CD14-positive monocyte (primary cell): ENCODE data around the gene KBTBD12. TPM values are rescaled to one million over a fixed set of nuclear protein-coding genes. Genes with fewer than 3 reads are reported as not detected.

Experiments used
- DNase-seq, 3 donors: peaks; one replicate each; pipeline ENCODE4 v3.0.0-alpha.2; 2011 to 2022
- H2AFZ ChIP-seq: 2 replicates; pipeline ENCODE4 v1.6.0; 2012; ENCODE audit warnings: mild to moderate bottlenecking, low read depth, low read length, inconsistent platforms; ENCODE audit not compliant: insufficient read depth, poor library complexity, severe bottlenecking
- H3K27ac ChIP-seq, 2 donors: 1 replicate in 1 of 2; 2 replicates in 1 of 2; pipeline ENCODE4 v1.5.1; 2012 to 2013; ENCODE audit warnings: low read length in 2 of 2, control low read depth in 1 of 2, inconsistent platforms in 1 of 2, low read depth in 1 of 2, mild to moderate bottlenecking in 1 of 2
- H3K27me3 ChIP-seq, 2 donors: one replicate each; pipeline versions ENCODE4 v1.6.0 to v1.6.1; 2011 to 2013; ENCODE audit warnings: low read length in 2 of 2; ENCODE audit not compliant: control insufficient read depth in 2 of 2, insufficient read depth in 2 of 2
- H3K36me3 ChIP-seq, 2 donors: replicated peaks in 1 of 2; 1 replicate in 1 of 2; 2 replicates in 1 of 2; pipeline versions ENCODE4 v1.5.1 to v1.6.1; 2012 to 2013; ENCODE audit warnings: low read length in 2 of 2, control low read depth in 1 of 2, inconsistent platforms in 1 of 2, mild to moderate bottlenecking in 1 of 2; ENCODE audit not compliant: insufficient read depth in 2 of 2, control insufficient read depth in 1 of 2
- H3K4me1 ChIP-seq, 2 donors: 1 replicate in 1 of 2; 2 replicates in 1 of 2; pipeline versions ENCODE4 v1.5.1 to v1.6.1; 2012 to 2013; ENCODE audit warnings: low read length in 2 of 2, control low read depth in 1 of 2, inconsistent platforms in 1 of 2, mild to moderate bottlenecking in 1 of 2, moderate library complexity in 1 of 2; ENCODE audit not compliant: insufficient read depth in 2 of 2, control insufficient read depth in 1 of 2
- H3K4me2 ChIP-seq: replicated peaks from 2 replicates; pipeline ENCODE3; 2012; ENCODE audit warnings: low read length, moderate library complexity, mild to moderate bottlenecking; ENCODE audit not compliant: poor library complexity, severe bottlenecking; ENCODE audit errors: extremely low read depth
- H3K4me3 ChIP-seq, 3 experiments: fragments of 200-600 bp in 1 of 3; sonication (generic) in 1 of 3; replicated peaks in 1 of 3; 1 replicate in 2 of 3; 2 replicates in 1 of 3; pipeline ENCODE4 v1.5.1; 2011 to 2013; ENCODE audit warnings: low read length in 3 of 3, mild to moderate bottlenecking in 3 of 3, control low read depth in 2 of 3, low read depth in 2 of 3, inconsistent platforms in 1 of 3, moderate library complexity in 1 of 3
- H3K79me2 ChIP-seq: 2 replicates; pipeline ENCODE4 v1.6.0; 2012; ENCODE audit warnings: mild to moderate bottlenecking, control low read depth, inconsistent platforms, low read length, moderate library complexity; ENCODE audit not compliant: insufficient read depth
- H3K9ac ChIP-seq: 2 replicates; pipeline ENCODE4 v1.6.0; 2017; ENCODE audit warnings: low read length, mild to moderate bottlenecking; ENCODE audit not compliant: insufficient read depth, poor library complexity, severe bottlenecking
- H3K9me3 ChIP-seq, 2 donors: replicated peaks in 1 of 2; 1 replicate in 1 of 2; 2 replicates in 1 of 2; pipeline versions ENCODE4 v1.5.1 to v1.6.1; 2012 to 2013; ENCODE audit warnings: low read length in 2 of 2, control low read depth in 1 of 2; ENCODE audit not compliant: control insufficient read depth in 1 of 2, insufficient read depth in 1 of 2
- H4K20me1 ChIP-seq: 2 replicates; pipeline ENCODE4 v1.6.0; 2012; ENCODE audit warnings: mild to moderate bottlenecking, low read length, control low read depth, moderate library complexity; ENCODE audit not compliant: insufficient read depth
- H3K27ac Mint-ChIP-seq, 7 donors: one replicate each; pipeline ENCODE4 v1.8.0; 2020; ENCODE audit warnings: mild to moderate bottlenecking in 7 of 7, mixed read lengths in 7 of 7, moderate library complexity in 6 of 7, inconsistent platforms in 2 of 7
- H3K27me3 Mint-ChIP-seq, 3 donors: one replicate each; pipeline ENCODE4 v1.8.0; 2021 to 2022; ENCODE audit warnings: low read depth in 3 of 3, mild to moderate bottlenecking in 3 of 3, mixed read lengths in 3 of 3, moderate library complexity in 3 of 3, inconsistent platforms in 1 of 3
- H3K36me3 Mint-ChIP-seq, 2 donors: one replicate each; pipeline ENCODE4 v1.8.0; 2020; ENCODE audit warnings: mixed read lengths in 2 of 2, inconsistent platforms in 1 of 2, mild to moderate bottlenecking in 1 of 2
- H3K4me1 Mint-ChIP-seq: one replicate; pipeline ENCODE4 v1.8.0; 2020; ENCODE audit warnings: mild to moderate bottlenecking, mixed read lengths
- H3K4me3 Mint-ChIP-seq, 2 donors: one replicate each; pipeline ENCODE4 v1.8.0; 2020; ENCODE audit warnings: mild to moderate bottlenecking in 2 of 2, mixed read lengths in 2 of 2, moderate library complexity in 1 of 2
- H3K9me3 Mint-ChIP-seq, 7 donors: one replicate each; pipeline ENCODE4 v1.8.0; 2020 to 2022; ENCODE audit warnings: mixed read lengths in 7 of 7, mild to moderate bottlenecking in 6 of 7, moderate library complexity in 6 of 7, inconsistent platforms in 2 of 7
- CTCF ChIP-seq: fragments of 200-600 bp; IDR thresholded peaks from one replicate; pipeline ENCODE4 v1.8.0; 2022; ENCODE audit warnings: antibody characterized with exemption, mild to moderate bottlenecking
- WGBS: methylation state at CpG from one replicate; pipeline ENCODE4 v1.1.5; 2013; ENCODE audit warnings: missing lambda C conversion rate; ENCODE audit not compliant: insufficient coverage; 5-methylcytosine and 5-hydroxymethylcytosine counted together
- intact Hi-C, 2 donors: fragments of 100-400 bp; cut with micrococcal nuclease; formaldehyde crosslinking; loops; one replicate each; pipeline versions ENCODE4 v1.15.0 to v1.15.1; 2023
- polyA plus RNA-seq, 3 donors: library from polyadenylated mRNA; depleted of rRNA in 1 of 3; unstranded in 2 of 3; stranded (reverse) in 1 of 3; fragments of 300-500 nt in 2 of 3; fragments of >200 nt in 1 of 3; fragmentation: Illumina TruSeq in 2 of 3; gene quantifications; 1 replicate in 2 of 3; 2 replicates in 1 of 3; pipeline ENCODE4 v1.2.3, GENCODE V29; 2012 to 2021

KBTBD12 gene
- polyA plus RNA-seq, 3 donors = not detected

- H3K27ac Mint-ChIP-seq = no peak overlapping the region
- Histone ChIP-seq H3K4me1 (no peaks in the 10 kb centered on the region), H3K36me3 (no peaks in the 10 kb centered on the region), H3K4me2 (no peak overlapping the region), H3K9me3 (no peaks in the 10 kb centered on the region), H2AFZ (no peak overlapping the region), H3K27me3 (no peaks in the 10 kb centered on the region), H3K79me2 (no peaks in the 10 kb centered on the region), H3K4me3 (no peak overlapping the region), H4K20me1 (no peaks in the 10 kb centered on the region), H3K9ac (no peak overlapping the region), H3K27ac (no peak overlapping the region)
- no peaks in the 10 kb centered on the region for H3K36me3 Mint-ChIP-seq
- peaks cover 1 to 9% (median 2%) of the 10 kb centered on the region in 3 donors for H3K27me3 Mint-ChIP-seq
- 95% methylated on average over 8 of the region's 11 CpGs for WGBS
- H3K4me3 Mint-ChIP-seq = no peak overlapping the region
- no peaks in the 10 kb centered on the region for H3K4me1 Mint-ChIP-seq
- no peak for TF ChIP-seq CTCF
- intact Hi-C loops = no loop called here
- H3K9me3 Mint-ChIP-seq = peaks cover 0 to 3% (median 0%) of the 10 kb centered on the region in 7 donors
- DNase-seq = no peak
Measured at GRCh38 chr3:127988770-127989557, 73.9 kb downstream of the KBTBD12 start.

DNA sequence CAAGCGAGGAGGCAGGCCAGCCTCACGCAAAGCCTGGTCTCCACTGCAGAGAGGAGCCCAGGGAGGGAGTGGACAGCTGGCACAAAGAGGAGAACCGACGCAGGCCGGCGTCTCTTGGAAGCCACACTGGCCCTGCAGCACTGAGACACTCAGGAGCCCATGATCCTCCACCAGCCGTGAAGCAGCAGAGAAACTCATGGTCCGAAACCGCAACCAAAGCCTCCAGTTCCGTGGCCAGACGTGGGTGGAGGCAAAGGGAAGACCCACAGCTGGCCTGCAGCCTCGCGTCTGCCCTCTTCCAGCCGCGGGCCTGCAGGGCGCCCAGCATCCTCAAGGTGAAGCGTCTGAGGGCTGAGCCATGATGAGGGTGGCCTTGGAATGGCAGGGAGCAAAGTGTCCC, 75.0 kb downstream of the KBTBD12 start:
- Mint-ChIP-seq H3K27me3 (peaks cover 0 to 8% (median 1%) of the 10 kb centered on the region in 3 donors), H3K36me3 (no peaks in the 10 kb centered on the region), H3K4me3 (no peak overlapping the region), H3K9me3 (peaks cover 0 to 5% (median 0%) of the 10 kb centered on the region in 7 donors), H3K27ac (no peak overlapping the region), H3K4me1 (no peaks in the 10 kb centered on the region)
- H3K79me2 ChIP-seq = no peaks in the 10 kb centered on the region
- no peak overlapping the region for H3K27ac ChIP-seq
- no peaks in the 10 kb centered on the region for H3K36me3 ChIP-seq
- TF ChIP-seq CTCF = no peak
- no peaks in the 10 kb centered on the region for H3K27me3 ChIP-seq
- H2AFZ ChIP-seq = no peak overlapping the region
- no peaks in the 10 kb centered on the region for H3K4me1 ChIP-seq
- no peak for DNase-seq
- no peak overlapping the region for H3K4me2 ChIP-seq
- no peaks in the 10 kb centered on the region for H3K9me3 ChIP-seq
- 95% methylated on average over 16 of the region's 17 CpGs for WGBS
- H3K4me3 ChIP-seq = no peak overlapping the region
- intact Hi-C loops = no loop called here
- H3K9ac ChIP-seq = no peak overlapping the region
- no peaks in the 10 kb centered on the region for H4K20me1 ChIP-seq
